Lower leg skin (tissue), 3 donors: Measurements from ENCODE around the gene PRM3.

ENCODE experiments used
- CTCF ChIP-seq, 3 donors: fragments of 450-650 bp; IDR thresholded peaks; one replicate each; pipeline ENCODE4 v1.5.1; 2016; ENCODE audit warnings: antibody characterized with exemption in 3 of 3, mild to moderate bottlenecking in 3 of 3, moderate library complexity in 2 of 3
- POLR2A ChIP-seq, 2 donors: fragments of 450-650 bp; IDR thresholded peaks; one replicate each; pipeline ENCODE4 v1.6.1; 2016 to 2017; ENCODE audit warnings: antibody characterized with exemption in 2 of 2, mild to moderate bottlenecking in 1 of 2, moderate library complexity in 1 of 2

- TF ChIP-seq CTCF (IDR thresholded peaks at IDR 0.05) (no peak), POLR2A (IDR thresholded peaks at IDR 0.05) (no peak)
These were observed 394 bp upstream of the PRM3 start for GRCh38 chr16:11273721-11274324.
